ENCODE data around the gene CD48. TPM values are rescaled to one million over a fixed set of nuclear protein-coding genes. Genes with fewer than 3 reads are reported as not detected.

The CD48 gene
- total and polyA plus RNA-seq, 2 of the 4 experiments (the other 2 are of a cell fraction): not detected

DNA sequence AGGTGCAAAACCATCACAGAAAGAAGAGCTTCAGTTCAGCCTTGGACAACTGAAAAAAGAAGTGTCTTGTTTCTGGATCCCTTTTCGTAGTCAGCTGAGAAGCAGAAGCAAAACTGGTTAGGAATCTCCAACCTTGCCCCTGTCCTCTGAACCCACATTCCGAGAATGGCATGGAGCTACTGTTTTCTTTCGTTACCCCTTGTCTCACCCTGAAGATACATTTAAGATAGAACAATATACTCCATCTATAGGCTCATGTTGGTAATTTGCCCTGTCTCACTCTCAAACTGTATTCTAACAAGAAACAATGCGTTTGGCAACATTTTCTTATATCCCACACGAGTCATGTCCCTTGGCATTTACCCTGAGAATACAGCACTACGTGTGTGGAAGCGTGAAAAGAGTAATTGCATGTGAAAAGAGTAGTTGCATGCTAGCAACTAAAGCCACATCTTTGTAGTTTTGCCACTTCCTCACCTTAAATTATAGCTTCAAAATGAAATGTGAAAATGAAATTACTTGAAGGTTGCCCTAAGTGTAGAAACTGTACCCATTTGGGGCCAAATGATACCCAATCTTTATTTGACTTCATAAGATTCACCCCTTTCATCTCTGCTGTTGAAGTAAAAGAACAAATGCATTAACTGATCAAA, 32.7 kb upstream of the CD48 start:
- Histone ChIP-seq H4K20me1 (ENCODE audit: insufficient read depth, low read length) (no peaks in the 10 kb centered on the region), H3K79me1 (ENCODE audit: low read depth in 1 of 2, low read length in 2 of 2) (no peaks in the 10 kb centered on the region), H3K23ac (ENCODE audit: low read depth, low read length) (no peak overlapping the region), H3K4me1 (ENCODE audit: control insufficient read depth, insufficient read depth, low read length) (no peaks in the 10 kb centered on the region), H2BK5ac (ENCODE audit: low read depth, low read length, poor library complexity, severe bottlenecking) (no peak overlapping the region), H3K4me2 (ENCODE audit: low read depth, low read length) (no peak overlapping the region), H3K9me1 (ENCODE audit: insufficient read depth, low read length) (no peaks in the 10 kb centered on the region), H4K91ac (ENCODE audit: insufficient read depth, low read depth, low read length) (no peak overlapping the region), H3K4me3 (ENCODE audit: insufficient read depth, low read depth, low read length) (no peak overlapping the region), H4K8ac (ENCODE audit: low read depth in 2 of 2, low read length in 2 of 2) (no peak overlapping the region), H2BK15ac (ENCODE audit: low read depth, low read length) (no peak overlapping the region), H3K27me3 (ENCODE audit: control insufficient read depth, insufficient read depth, low read length) (no peaks in the 10 kb centered on the region; the same call in 1 of the 2 replicates), H3K9me3 (ENCODE audit: control insufficient read depth, insufficient read depth, low read length) (no peaks in the 10 kb centered on the region), H3K36me3 (ENCODE audit: control insufficient read depth, insufficient read depth, low read length) (no peaks in the 10 kb centered on the region), H3K27ac (ENCODE audit: insufficient read depth, low read length) (no peak overlapping the region), H2AK5ac (ENCODE audit: low read depth, low read length) (no peak overlapping the region), H3K14ac (replicated peaks; ENCODE audit: low read depth, low read length) (no peak overlapping the region), H2AFZ (replicated peaks; ENCODE audit: low read length, poor library complexity) (no peak overlapping the region), H4K5ac (ENCODE audit: low read depth, low read length) (no peak overlapping the region), H2BK120ac (ENCODE audit: low read depth, low read length) (no peak overlapping the region), H3K9ac (ENCODE audit: low read depth, low read length) (no peak overlapping the region), H2BK20ac (ENCODE audit: low read depth, low read length) (no peak overlapping the region), H3K18ac (ENCODE audit: low read depth, low read length) (no peak overlapping the region), H3K56ac (ENCODE audit: extremely low read depth, insufficient read depth, low read length) (no peak overlapping the region), H3K4ac (ENCODE audit: low read depth, low read length) (no peak overlapping the region), H2AK9ac (replicated peaks; ENCODE audit: low read depth, low read length, poor library complexity) (no peak overlapping the region)
- intact Hi-C loops (cut with micrococcal nuclease): no loop called here
- DNase-seq (no peak), ATAC-seq (ENCODE audit: low read depth) (no peak)
- in situ Hi-C loops (cut with MboI; ENCODE audit: low sequenced_read_pairs): no loop called here
- ChIA-PET CTCF (no interaction called here), POLR2A (ENCODE audit: unreplicated experiment) (no interaction called here)
- 55% methylated on average over 2 of the region's 7 CpGs; no CpG with 5 or more reads in 1 of the 2 experiments for WGBS, 2 experiments (ENCODE audit: extremely low coverage in 2 of 2, insufficient read length in 1 of 2)
- dilution Hi-C loops (cut with HindIII; ENCODE audit: low sequenced_read_pairs, unreplicated experiment): no loop called here
- TF ChIP-seq POLR2A (IDR thresholded peaks at IDR 0.05; ENCODE audit: low read depth, low read length): no peak
- TF ChIP-seq MAZ (IDR thresholded peaks at IDR 0.05; ENCODE audit: borderline replicate concordance, low read depth, low read length): no peak
- TF ChIP-seq NFE2L2 (IDR thresholded peaks at IDR 0.05; ENCODE audit: low read depth, low read length): no peak
- no peak for TF ChIP-seq CHD1 (IDR thresholded peaks at IDR 0.05; ENCODE audit: low read depth, low read length)
- TF ChIP-seq MAFK (IDR thresholded peaks at IDR 0.05; ENCODE audit: low read depth, low read length): no peak
- TF ChIP-seq MXI1 (IDR thresholded peaks at IDR 0.05; ENCODE audit: borderline replicate concordance, low read depth, low read length): no peak
- TF ChIP-seq FOS (IDR thresholded peaks at IDR 0.05; ENCODE audit: low read depth, low read length): no peak
- TF ChIP-seq, protein P1, sequence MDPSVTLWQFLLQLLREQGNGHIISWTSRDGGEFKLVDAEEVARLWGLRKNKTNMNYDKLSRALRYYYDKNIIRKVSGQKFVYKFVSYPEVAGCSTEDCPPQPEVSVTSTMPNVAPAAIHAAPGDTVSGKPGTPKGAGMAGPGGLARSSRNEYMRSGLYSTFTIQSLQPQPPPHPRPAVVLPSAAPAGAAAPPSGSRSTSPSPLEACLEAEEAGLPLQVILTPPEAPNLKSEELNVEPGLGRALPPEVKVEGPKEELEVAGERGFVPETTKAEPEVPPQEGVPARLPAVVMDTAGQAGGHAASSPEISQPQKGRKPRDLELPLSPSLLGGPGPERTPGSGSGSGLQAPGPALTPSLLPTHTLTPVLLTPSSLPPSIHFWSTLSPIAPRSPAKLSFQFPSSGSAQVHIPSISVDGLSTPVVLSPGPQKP (IDR thresholded peaks at IDR 0.05; ENCODE audit: borderline replicate concordance, low read depth, low read length): no peak
- TF ChIP-seq, protein P2, sequence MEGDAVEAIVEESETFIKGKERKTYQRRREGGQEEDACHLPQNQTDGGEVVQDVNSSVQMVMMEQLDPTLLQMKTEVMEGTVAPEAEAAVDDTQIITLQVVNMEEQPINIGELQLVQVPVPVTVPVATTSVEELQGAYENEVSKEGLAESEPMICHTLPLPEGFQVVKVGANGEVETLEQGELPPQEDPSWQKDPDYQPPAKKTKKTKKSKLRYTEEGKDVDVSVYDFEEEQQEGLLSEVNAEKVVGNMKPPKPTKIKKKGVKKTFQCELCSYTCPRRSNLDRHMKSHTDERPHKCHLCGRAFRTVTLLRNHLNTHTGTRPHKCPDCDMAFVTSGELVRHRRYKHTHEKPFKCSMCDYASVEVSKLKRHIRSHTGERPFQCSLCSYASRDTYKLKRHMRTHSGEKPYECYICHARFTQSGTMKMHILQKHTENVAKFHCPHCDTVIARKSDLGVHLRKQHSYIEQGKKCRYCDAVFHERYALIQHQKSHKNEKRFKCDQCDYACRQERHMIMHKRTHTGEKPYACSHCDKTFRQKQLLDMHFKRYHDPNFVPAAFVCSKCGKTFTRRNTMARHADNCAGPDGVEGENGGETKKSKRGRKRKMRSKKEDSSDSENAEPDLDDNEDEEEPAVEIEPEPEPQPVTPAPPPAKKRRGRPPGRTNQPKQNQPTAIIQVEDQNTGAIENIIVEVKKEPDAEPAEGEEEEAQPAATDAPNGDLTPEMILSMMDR (conservative IDR thresholded peaks at IDR 0.05; ENCODE audit: low read depth, low read length): no peak
- no peak for TF ChIP-seq BHLHE40 (IDR thresholded peaks at IDR 0.05; ENCODE audit: low read depth, low read length)
- no peak for TF ChIP-seq SMC3 (IDR thresholded peaks at IDR 0.05; ENCODE audit: low read depth, low read length)
- TF ChIP-seq RCOR1 (IDR thresholded peaks at IDR 0.05; ENCODE audit: insufficient replicate concordance, low read length): no peak
- TF ChIP-seq CEBPB (IDR thresholded peaks at IDR 0.05; ENCODE audit: low read depth, low read length): no peak
- TF ChIP-seq RAD21 (IDR thresholded peaks at IDR 0.05; ENCODE audit: low read length): no peak
- TF ChIP-seq, protein P3, sequence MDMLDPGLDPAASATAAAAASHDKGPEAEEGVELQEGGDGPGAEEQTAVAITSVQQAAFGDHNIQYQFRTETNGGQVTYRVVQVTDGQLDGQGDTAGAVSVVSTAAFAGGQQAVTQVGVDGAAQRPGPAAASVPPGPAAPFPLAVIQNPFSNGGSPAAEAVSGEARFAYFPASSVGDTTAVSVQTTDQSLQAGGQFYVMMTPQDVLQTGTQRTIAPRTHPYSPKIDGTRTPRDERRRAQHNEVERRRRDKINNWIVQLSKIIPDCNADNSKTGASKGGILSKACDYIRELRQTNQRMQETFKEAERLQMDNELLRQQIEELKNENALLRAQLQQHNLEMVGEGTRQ (IDR thresholded peaks at IDR 0.05; ENCODE audit: low read depth, low read length): no peak
- TF ChIP-seq RFX5 (IDR thresholded peaks at IDR 0.05; ENCODE audit: low read depth, low read length): no peak
- BruUV-seq (replicated peaks): no TSS peak
